Thoracic aorta (tissue), 2 donors: Measurements from ENCODE around the gene FOSB. TPM values are rescaled to one million over a fixed set of nuclear protein-coding genes. Genes with fewer than 3 reads are reported as not detected.

Experiments
- ATAC-seq: fragments of 150-250 bp; one replicate; pipeline ENCODE4 v1.8.0; 2017; ENCODE audit warnings: low read depth; ENCODE audit not compliant: insufficient number of reproducible peaks, low FRiP score
- DNase-seq: peaks from one replicate; pipeline ENCODE4 v3.0.0-alpha.2; 2020; ENCODE audit warnings: low spot score
- H3K27ac ChIP-seq, 2 donors: fragments of 200-600 bp; sonication (generic); 1 replicate in 1 of 2; 2 replicates in 1 of 2; pipeline ENCODE4 v1.5.1; 2016; ENCODE audit warnings: mild to moderate bottlenecking in 2 of 2, moderate library complexity in 2 of 2
- H3K27me3 ChIP-seq: fragments of 200-600 bp; sonication (generic); replicated peaks from 2 replicates; pipeline ENCODE4 v1.6.0; 2016; ENCODE audit warnings: mild to moderate bottlenecking; ENCODE audit not compliant: insufficient read depth
- H3K36me3 ChIP-seq: fragments of 200-600 bp; sonication (generic); one replicate; pipeline ENCODE4 v1.5.1; 2016
- H3K4me1 ChIP-seq, 2 donors: fragments of 200-600 bp; sonication (generic); 1 replicate in 1 of 2; 2 replicates in 1 of 2; pipeline versions ENCODE4 v1.5.1 to v1.6.0; 2016; ENCODE audit warnings: low read depth in 2 of 2, mild to moderate bottlenecking in 1 of 2; ENCODE audit not compliant: control insufficient read depth in 1 of 2
- H3K4me3 ChIP-seq: fragments of 200-600 bp; sonication (generic); 2 replicates; pipeline ENCODE4 v1.5.1; 2016; ENCODE audit warnings: mild to moderate bottlenecking
- H3K9me3 ChIP-seq: fragments of 200-600 bp; sonication (generic); 2 replicates; pipeline ENCODE4 v1.5.1; 2016
- CTCF ChIP-seq: fragments of 200-600 bp; sonication (generic); IDR thresholded peaks from one replicate; pipeline ENCODE4 v1.5.1; 2019; ENCODE audit warnings: antibody characterized with exemption
- total RNA-seq, 2 donors: library from RNA; depleted of rRNA; stranded (reverse); fragments of >200 nt; gene quantifications; one replicate each; pipeline versions ENCODE4 v1.1.0 to v1.2.3, GENCODE V29; 2016

FOSB gene
- total RNA-seq, 2 donors from 2014 or later = 126 to 587 TPM

DNA sequence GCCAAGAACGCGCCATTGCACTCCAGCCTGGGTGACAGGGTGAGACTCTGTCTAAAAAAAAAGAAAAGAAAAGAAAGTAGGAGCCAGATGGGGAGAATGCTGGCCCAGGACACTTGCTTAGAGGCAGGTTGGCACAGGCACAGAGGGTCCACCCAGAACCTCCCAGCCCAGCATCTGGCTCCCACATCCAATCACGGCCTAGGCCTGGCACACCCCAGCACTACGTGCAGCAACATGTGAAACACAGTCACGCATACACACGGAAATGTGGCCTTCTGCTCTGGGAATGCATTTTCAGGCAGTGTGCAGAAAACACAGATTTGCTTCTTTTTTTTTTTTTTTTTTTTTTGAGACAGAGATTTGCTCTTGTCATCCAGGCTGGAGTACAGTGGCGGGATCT lies 20.9 kb upstream of the FOSB start:
- H3K36me3 ChIP-seq = no peaks in the 10 kb centered on the region
- ATAC-seq = no peak
- no peaks in the 10 kb centered on the region for H3K9me3 ChIP-seq
- H3K4me3 ChIP-seq = no peak overlapping the region
- no peak for TF ChIP-seq CTCF
- H3K27me3 ChIP-seq = no peaks in the 10 kb centered on the region
- no peak overlapping the region for H3K27ac ChIP-seq
- DNase-seq = no peak
- H3K4me1 ChIP-seq = peaks cover 16 to 32% of the 10 kb centered on the region in 2 donors

DNA sequence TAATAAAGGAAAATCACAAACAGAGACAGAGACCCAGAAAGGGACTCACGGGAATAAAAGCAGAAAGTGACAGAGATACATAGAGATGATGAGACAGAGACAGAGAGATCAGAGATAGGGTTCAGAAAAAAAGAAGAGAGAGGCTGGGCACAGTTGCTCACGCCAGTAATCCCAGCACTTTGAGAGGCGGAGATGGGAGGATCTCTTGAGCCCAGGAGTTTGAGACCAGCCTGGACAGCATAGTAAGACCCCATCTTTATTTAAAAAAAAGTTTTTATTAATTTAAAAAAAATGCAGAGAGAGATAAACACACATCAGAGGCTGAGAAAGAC lies 19.4 kb upstream of the FOSB start:
- DNase-seq (no peak), ATAC-seq (no peak)
- no peak for TF ChIP-seq CTCF
- Histone ChIP-seq H3K4me1 (peaks cover 11 to 23% of the 10 kb centered on the region in 2 donors), H3K27ac (no peak overlapping the region), H3K4me3 (no peak overlapping the region), H3K27me3 (no peaks in the 10 kb centered on the region), H3K9me3 (no peaks in the 10 kb centered on the region), H3K36me3 (no peaks in the 10 kb centered on the region)

DNA sequence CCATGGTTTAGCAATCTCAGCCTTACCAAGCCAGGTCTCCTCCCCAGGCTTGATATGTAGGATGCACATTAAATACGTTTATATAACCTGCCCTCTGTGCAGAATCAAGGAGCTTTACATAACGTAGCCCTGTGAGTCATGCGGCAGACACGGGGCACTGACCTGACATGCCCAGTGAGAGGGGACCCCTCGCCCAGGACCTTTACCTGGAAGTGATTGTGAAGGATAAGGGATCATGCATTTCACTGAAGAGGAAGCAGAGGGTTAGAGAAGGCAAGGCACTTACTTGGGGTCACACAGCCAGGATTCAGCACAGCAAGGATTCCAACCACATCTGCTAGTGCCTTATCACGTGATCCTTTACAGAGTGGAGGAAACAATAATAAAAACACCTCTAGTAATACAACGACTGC lies 18.9 kb upstream of the FOSB start:
- peaks cover 11 to 28% of the 10 kb centered on the region in 2 donors for H3K4me1 ChIP-seq
- no peak overlapping the region for H3K4me3 ChIP-seq
- no peaks in the 10 kb centered on the region for H3K36me3 ChIP-seq
- H3K27ac ChIP-seq = no peak overlapping the region
- TF ChIP-seq CTCF = no peak
- H3K9me3 ChIP-seq = no peaks in the 10 kb centered on the region
- no peak for DNase-seq
- ATAC-seq = no peak
- H3K27me3 ChIP-seq = no peaks in the 10 kb centered on the region

DNA sequence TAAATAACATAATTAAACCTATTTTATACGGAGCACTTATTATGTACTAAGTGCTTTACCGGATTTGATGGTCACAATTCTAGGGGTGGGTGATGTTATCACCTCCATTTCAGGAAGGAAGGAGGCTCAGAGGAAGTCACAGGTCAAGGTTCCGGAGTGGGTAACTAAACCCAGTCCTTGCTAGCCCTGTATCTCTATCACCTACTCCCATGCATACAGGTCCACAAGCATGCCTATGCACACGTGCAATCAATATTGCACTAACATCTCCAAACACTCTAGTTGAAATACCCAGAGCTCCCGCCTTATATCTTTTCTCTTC lies 17.8 kb upstream of the FOSB start:
- Histone ChIP-seq H3K9me3 (no peaks in the 10 kb centered on the region), H3K4me1 (peaks cover 17 to 33% of the 10 kb centered on the region in 2 donors), H3K4me3 (peak overlapping the region; percentile 83), H3K36me3 (no peaks in the 10 kb centered on the region), H3K27me3 (no peaks in the 10 kb centered on the region), H3K27ac (peak overlapping the region in 1 of 2 donors; percentile 71)
- no peak for TF ChIP-seq CTCF
- DNase-seq = no peak
- no peak for ATAC-seq

DNA sequence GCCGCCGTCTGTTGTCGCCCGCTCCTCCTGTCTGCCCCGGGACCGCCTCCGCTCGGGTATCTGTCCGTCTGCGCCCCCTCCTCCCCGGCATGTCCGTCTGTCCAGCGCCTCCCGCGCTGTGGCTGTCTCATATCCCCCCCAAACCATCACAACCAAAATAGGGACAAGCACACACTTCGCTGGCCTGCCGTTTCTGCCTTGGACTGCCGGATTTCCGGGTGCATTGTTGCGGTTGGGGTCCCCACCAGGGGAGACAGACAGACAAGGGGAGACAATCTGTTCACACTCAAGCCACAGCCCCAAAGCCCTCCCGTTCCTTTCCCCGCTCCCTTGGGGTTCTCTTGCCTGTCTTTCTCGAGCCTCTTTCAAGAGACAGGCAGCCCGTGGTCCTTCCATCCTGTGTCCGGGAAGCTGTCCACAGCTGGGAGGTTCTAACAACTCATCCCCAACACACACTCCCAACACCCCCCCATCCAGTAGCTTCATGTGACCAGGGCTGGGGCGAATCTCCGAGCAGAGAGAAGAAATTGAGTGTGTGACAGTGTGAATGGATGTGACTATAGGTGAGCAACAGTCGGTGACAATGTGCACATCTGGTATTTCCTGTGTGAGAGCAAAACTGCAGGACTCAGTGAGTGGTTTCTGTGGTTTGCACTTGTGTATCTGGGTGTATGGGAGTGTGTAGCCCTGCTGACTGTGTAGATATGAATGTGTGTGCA lies 16.5 kb upstream of the FOSB start:
- no peaks in the 10 kb centered on the region for H3K36me3 ChIP-seq
- H3K4me1 ChIP-seq = peaks cover 30 to 45% of the 10 kb centered on the region in 2 donors
- H3K27ac ChIP-seq = peak overlapping the region; percentile 73 to 78
- ATAC-seq (no peak), DNase-seq (no peak)
- H3K4me3 ChIP-seq = peak overlapping the region; percentile 83
- no peak for TF ChIP-seq CTCF
- H3K27me3 ChIP-seq = no peaks in the 10 kb centered on the region
- H3K9me3 ChIP-seq = no peaks in the 10 kb centered on the region
